Type B pancreatic cell (in vitro differentiated cells): Measurements from ENCODE around the gene NRN1. TPM values are rescaled to one million over a fixed set of nuclear protein-coding genes. Genes with fewer than 3 reads are reported as not detected.

Experiments used
- DNase-seq: peaks from one replicate; pipeline ENCODE4 v3.0.0; 2021; ENCODE audit warnings: mixed read lengths; ENCODE audit not compliant: unreplicated experiment; ENCODE audit errors: extremely low spot score
- H3K27ac Mint-ChIP-seq: 2 replicates; pipeline ENCODE4 v1.8.0; 2021; ENCODE audit warnings: mild to moderate bottlenecking, mixed read lengths
- H3K27me3 Mint-ChIP-seq: 2 replicates; pipeline ENCODE4 v1.8.0; 2021; ENCODE audit warnings: mixed read lengths
- H3K36me3 Mint-ChIP-seq: 2 replicates; pipeline ENCODE4 v1.8.0; 2021; ENCODE audit warnings: mixed read lengths
- H3K4me1 Mint-ChIP-seq: one replicate; pipeline ENCODE4 v1.8.0; 2021; ENCODE audit warnings: mixed read lengths; ENCODE audit not compliant: unreplicated experiment
- H3K4me3 Mint-ChIP-seq: 2 replicates; pipeline ENCODE4 v1.8.0; 2021; ENCODE audit warnings: mild to moderate bottlenecking, mixed read lengths
- H3K9me3 Mint-ChIP-seq: 2 replicates; pipeline ENCODE4 v1.8.0; 2021; ENCODE audit warnings: mixed read lengths
- CTCF ChIP-seq: fragments of 200-600 bp; sonication (generic); conservative IDR thresholded peaks from 2 replicates; pipeline ENCODE4 v1.5.0; 2021; ENCODE audit warnings: antibody characterized with exemption, mild to moderate bottlenecking
- total RNA-seq: library from RNA; stranded (reverse); gene quantifications from 2 replicates; pipeline ENCODE4 v1.2.1, GENCODE V29; 2021; ENCODE audit warnings: low replicate concordance

NRN1 gene
- total RNA-seq, 1 donor from 2014 or later: 6.3 TPM

DNA sequence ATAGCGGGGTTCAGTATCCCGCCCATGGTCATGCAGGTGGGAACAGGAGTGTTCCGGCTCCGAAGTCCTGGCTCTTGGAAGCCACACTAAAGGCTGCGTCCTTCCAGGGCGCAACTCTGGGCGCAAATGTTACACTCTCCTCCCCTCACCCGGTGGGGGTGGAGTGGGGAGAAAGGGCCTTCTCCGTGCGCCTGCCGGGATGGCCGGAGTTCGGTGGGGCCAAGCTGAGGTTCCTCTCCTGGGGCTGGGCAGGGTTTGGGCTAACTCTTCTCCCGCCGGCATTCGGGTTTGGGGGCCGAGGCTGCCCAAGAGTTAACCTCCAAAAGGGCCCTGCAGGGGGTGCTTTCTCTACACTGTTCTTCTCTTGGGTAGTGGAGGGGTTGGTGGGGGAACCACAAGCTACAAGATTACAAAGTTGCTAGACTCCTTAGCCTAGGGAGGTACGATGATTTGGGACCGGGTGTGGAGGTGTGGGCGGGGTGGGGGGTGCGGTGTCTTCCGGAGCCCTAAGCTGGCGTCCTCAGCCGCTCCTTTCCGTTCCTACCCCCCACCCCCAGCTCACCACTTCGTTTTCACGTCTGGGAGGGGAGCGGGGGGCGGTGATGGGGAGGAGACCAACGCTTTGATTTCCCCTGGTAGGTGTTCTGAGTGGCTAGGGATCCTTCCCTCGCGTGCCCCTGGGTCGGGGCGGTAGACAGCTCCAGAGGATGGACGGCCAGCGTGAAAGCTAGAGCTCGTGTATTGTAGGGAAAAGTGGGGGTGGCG lies 12.3 kb downstream of the NRN1 start:
- Mint-ChIP-seq H3K9me3 (peaks cover 9% of the 10 kb centered on the region), H3K4me1 (peaks cover 19% of the 10 kb centered on the region), H3K27me3 (peaks cover 97% of the 10 kb centered on the region), H3K4me3 (peak overlapping the region; percentile 38), H3K36me3 (peaks cover 3% of the 10 kb centered on the region), H3K27ac (no peak overlapping the region)
- no peak for DNase-seq
- no peak for TF ChIP-seq CTCF

- H3K27me3 Mint-ChIP-seq: peaks cover 93% of the 10 kb centered on the region
- H3K36me3 Mint-ChIP-seq: peaks cover 3% of the 10 kb centered on the region
- TF ChIP-seq CTCF: no peak
- H3K4me1 Mint-ChIP-seq: peaks cover 9% of the 10 kb centered on the region
- H3K27ac Mint-ChIP-seq: no peak overlapping the region
- no peak for DNase-seq
- peaks cover 9% of the 10 kb centered on the region for H3K9me3 Mint-ChIP-seq
- no peak overlapping the region for H3K4me3 Mint-ChIP-seq
Observed at GRCh38 chr6:5992551-5993225, 14.0 kb downstream of the NRN1 start.

GRCh38 chr6:5990786-5991185 lies 15.9 kb downstream of the NRN1 start:
- peaks cover 7% of the 10 kb centered on the region for H3K9me3 Mint-ChIP-seq
- H3K27me3 Mint-ChIP-seq: peaks cover 82% of the 10 kb centered on the region
- peaks cover 2% of the 10 kb centered on the region for H3K36me3 Mint-ChIP-seq
- TF ChIP-seq CTCF: no peak
- H3K4me1 Mint-ChIP-seq: peaks cover 7% of the 10 kb centered on the region
- H3K27ac Mint-ChIP-seq: no peak overlapping the region
- no peak overlapping the region for H3K4me3 Mint-ChIP-seq
- no peak for DNase-seq

DNA sequence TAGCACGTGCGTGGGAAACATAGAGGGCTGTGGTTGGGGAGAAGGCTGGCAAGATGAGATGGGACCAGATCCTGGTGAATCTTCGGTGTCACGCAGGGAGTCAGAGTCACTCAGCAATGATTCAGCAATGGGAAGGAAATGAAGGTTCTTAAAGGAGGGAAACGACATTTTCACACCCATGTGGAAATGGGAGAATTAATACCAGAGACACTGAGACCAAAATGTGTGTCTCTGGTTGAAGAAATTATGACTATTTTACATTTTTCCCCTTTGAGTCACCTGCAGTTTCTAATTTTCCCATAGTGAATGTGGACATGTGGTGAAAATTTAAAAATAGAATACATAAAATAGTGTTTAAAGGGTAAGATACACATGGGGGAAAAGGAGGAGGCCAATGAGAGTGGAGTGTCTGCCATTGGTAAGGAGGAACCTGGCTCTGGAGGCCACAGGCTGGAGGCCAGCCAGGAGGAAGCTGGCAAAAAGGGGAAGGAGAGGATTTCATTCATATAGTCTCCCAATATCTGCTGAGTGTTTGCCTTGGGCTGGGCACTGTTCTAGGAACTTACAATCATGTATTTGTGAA lies 17.5 kb downstream of the NRN1 start:
- Mint-ChIP-seq H3K9me3 (no peaks in the 10 kb centered on the region), H3K4me1 (no peaks in the 10 kb centered on the region), H3K27ac (no peak overlapping the region), H3K36me3 (no peaks in the 10 kb centered on the region), H3K27me3 (peaks cover 67% of the 10 kb centered on the region), H3K4me3 (no peak overlapping the region)
- no peak for DNase-seq
- TF ChIP-seq CTCF: no peak

DNA sequence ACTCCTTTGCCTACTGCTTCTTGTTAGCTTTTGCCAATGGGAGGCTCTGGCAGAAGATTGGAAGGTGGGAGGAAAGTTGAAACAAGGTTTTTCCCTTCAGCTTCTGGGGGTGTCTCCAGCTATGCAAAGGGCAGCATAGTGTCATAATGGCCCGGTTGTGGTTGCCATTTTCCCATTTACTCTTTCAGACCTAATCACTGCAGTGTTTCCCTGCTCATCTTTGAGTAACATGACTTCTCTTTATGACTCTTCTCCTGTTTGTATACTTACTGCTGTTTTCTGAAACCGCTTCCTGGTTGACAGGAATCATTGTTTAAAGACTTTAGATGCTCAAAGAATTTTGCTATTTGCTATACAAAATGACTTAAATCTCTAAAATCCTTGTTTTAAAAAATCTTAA lies 19.9 kb downstream of the NRN1 start:
- H3K27ac Mint-ChIP-seq: no peak overlapping the region
- H3K4me3 Mint-ChIP-seq: no peak overlapping the region
- H3K36me3 Mint-ChIP-seq: no peaks in the 10 kb centered on the region
- DNase-seq: no peak
- no peaks in the 10 kb centered on the region for H3K9me3 Mint-ChIP-seq
- H3K4me1 Mint-ChIP-seq: no peaks in the 10 kb centered on the region
- no peak for TF ChIP-seq CTCF
- peaks cover 46% of the 10 kb centered on the region for H3K27me3 Mint-ChIP-seq
